Activated T-cell treated with anti-CD3 and anti-CD28 coated beads, Interleukin-2, amount 50 U/mL, for 4 hours (primary cell): Measurements from ENCODE around the gene TICAM2. TPM values are rescaled to one million over a fixed set of nuclear protein-coding genes. Genes with fewer than 3 reads are reported as not detected.

ENCODE experiments used
- ATAC-seq, 2 donors: fragments of 200-7000 bp; cut with Tn5 transposase; one replicate each; pipeline ENCODE4 v1.10.0; 2021
- DNase-seq: peaks from one replicate; pipeline ENCODE4 v3.0.0-alpha.2; 2020
- H3K27me3 Mint-ChIP-seq: one replicate; pipeline ENCODE4 v1.8.0; 2021; ENCODE audit warnings: low read depth, mixed read lengths
- H3K36me3 Mint-ChIP-seq: one replicate; pipeline ENCODE4 v1.8.0; 2022; ENCODE audit warnings: mixed read lengths; ENCODE audit not compliant: insufficient read depth
- H3K4me1 Mint-ChIP-seq: one replicate; pipeline ENCODE4 v1.8.0; 2021; ENCODE audit warnings: low read depth, mixed read lengths
- H3K4me3 Mint-ChIP-seq: one replicate; pipeline ENCODE4 v1.8.0; 2021; ENCODE audit warnings: mild to moderate bottlenecking, moderate library complexity, mixed read lengths
- H3K9me3 Mint-ChIP-seq: one replicate; pipeline ENCODE4 v1.8.0; 2021; ENCODE audit warnings: mixed read lengths
- total RNA-seq, 3 donors: library from RNA; stranded (reverse); gene quantifications; one replicate each; pipeline ENCODE4 v1.2.1, GENCODE V29; 2021

The TICAM2 gene
- total RNA-seq, 3 donors from 2014 or later, result 0.18 to 0.82 (median 0.48) TPM

DNA sequence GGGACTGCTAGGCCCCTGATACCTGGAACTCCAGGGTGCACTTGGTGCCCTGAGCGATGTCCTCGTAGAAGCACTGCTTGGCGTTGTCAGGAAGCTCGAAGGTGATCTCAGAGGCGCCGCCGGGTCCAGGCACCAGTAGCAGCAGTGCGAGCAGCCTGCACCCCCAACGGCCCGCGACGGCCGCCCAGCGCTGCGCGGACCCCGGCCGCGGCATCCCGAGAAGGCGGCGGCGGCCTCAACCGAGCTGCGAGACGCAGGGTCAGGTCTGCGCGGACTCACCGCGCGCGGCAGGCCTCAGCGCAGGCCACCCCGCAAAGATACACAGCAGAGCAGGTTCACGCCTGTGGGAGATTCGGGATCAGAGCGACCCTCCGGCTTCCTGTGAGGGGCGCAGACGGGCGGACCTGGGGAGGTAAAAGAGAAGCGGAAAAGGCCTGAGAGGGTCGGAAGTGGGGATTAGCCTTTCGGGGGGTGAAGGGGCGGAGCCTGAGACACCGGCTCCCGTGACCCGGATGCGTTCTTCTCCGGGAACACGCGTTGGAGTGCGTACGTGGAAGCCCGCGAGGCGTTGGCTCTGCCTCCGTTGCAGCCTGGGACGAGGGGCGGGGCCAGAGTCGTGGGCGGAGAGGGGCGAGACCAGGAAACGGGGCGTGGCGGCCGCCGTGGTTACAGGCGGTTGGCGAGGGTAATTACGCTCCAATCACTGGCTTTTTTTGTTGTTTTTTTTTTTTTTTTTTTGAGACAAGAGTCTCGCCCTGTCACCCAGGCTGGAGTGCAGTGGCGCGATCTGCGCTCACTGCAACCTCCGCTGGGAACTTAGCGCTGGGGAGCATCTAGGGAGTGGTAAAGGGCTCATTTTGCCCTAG, 23.5 kb upstream of the TICAM2 start, which contains the start of gene TMED7:
TMED7 (minus strand) TSS at position 458 of the 866 bp plus-strand sequence; CDS start at position 214, 244 bp downstream.
- no peaks in the 10 kb centered on the region for H3K9me3 Mint-ChIP-seq
- peak; percentile 100 for DNase-seq

DNA sequence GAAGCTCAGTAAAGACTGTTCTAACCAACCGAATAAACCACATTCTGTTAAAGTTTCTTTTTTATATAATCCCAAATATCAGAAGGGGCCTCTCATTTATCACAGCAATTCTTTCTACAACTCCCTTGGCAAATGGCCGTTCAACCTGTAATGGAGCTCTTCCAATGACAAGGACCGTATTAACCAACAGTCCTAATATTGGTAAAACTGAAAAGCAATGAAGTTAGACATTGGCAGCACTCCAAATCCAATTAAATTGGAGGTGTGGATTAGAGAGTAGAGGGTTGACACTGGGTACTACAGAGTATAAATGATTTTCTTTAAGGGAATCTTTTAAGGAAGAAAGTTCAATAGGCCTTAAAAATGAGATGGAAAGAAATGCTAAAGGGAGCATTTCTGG, 22.7 kb upstream of the TICAM2 start:
- Mint-ChIP-seq H3K4me1 (peaks cover 30% of the 10 kb centered on the region), H3K9me3 (no peaks in the 10 kb centered on the region), H3K4me3 (no peak overlapping the region), H3K27me3 (no peaks in the 10 kb centered on the region), H3K36me3 (peaks cover 6% of the 10 kb centered on the region)
- ATAC-seq (no peak), DNase-seq (no peak)

More for the DNA sequence above, 23.5 kb upstream of the TICAM2 start, which contains the start of gene TMED7:
- no peaks in the 10 kb centered on the region for H3K27me3 Mint-ChIP-seq
- H3K4me3 Mint-ChIP-seq, result no peak within 1 kb of the TSS
- ATAC-seq, result peak; percentile 95 to 96
- peaks cover 4% of the 10 kb centered on the region for H3K36me3 Mint-ChIP-seq
- H3K4me1 Mint-ChIP-seq, result peaks cover 30% of the 10 kb centered on the region

DNA sequence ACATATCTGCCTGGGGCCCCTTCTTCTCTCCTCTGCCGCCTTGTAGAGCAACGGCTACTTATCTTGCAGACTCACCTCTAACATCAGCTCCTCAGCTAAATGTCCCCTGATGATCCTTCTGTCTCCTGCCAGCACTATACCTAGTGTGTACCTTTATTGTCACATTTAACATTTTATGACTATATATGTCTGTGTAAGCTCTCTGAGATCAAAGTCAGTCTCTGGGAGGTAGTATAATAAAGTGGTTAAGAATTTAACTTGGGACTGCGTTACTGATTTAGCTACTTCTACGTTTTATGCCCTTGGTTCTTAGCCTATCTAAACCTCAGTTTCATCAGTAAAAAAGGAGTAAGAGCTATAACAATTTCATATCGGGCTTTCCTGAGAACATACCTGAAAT, 21.4 kb upstream of the TICAM2 start:
- ATAC-seq, result no peak
- Mint-ChIP-seq H3K36me3 (peaks cover 12% of the 10 kb centered on the region), H3K9me3 (no peaks in the 10 kb centered on the region), H3K4me1 (peaks cover 30% of the 10 kb centered on the region), H3K27me3 (no peaks in the 10 kb centered on the region), H3K4me3 (no peak overlapping the region)
- DNase-seq, result no peak

DNA sequence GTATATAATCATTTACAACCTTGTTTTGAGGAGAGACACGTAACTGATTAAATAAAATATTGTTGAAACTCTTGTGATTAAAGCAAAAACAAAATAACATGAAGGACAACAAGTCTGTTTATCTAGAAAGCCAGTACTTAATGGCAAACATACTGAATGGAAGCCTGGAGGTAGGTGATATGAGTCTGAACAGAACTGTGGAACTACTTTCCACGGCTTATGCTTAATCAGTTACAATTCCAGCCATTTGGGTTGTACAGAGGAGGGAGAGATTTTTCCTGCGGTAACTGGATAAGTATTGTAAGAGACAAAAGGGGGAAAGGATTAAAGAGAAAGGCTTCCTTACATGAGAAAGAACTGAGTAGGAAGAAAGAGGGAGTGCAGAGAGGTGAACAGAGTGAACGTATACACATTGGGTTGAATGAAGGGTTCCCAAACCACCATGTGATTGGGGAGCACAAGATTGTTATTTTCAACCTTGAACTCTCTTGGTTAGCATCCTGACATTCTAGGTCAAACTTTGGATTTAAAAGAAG, 19.2 kb upstream of the TICAM2 start:
- Mint-ChIP-seq H3K9me3 (no peaks in the 10 kb centered on the region), H3K27me3 (no peaks in the 10 kb centered on the region), H3K4me1 (peaks cover 28% of the 10 kb centered on the region), H3K4me3 (no peak overlapping the region), H3K36me3 (peaks cover 14% of the 10 kb centered on the region)
- ATAC-seq (no peak), DNase-seq (no peak)

DNA sequence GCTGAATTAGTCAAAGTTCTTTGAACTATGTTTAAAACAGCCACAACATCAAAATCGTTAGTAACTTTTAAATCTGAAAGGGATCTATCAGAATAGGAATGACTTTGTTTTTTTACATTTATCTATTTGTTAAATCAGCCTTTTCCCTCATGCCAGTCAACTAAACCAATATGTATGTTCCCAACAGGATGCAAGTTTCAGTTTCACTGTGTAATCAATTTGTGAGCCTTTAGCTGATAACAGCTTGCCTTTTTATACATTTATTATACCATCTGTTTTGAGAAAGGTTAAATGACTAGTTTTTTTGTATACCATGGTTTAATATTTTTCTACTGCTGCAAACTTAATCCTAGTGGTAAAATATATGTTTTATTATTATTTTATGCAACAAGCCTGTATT, 14.6 kb upstream of the TICAM2 start:
- ATAC-seq, result no peak
- Mint-ChIP-seq H3K9me3 (no peaks in the 10 kb centered on the region), H3K36me3 (peaks cover 29% of the 10 kb centered on the region), H3K4me1 (peaks cover 15% of the 10 kb centered on the region), H3K4me3 (no peak overlapping the region), H3K27me3 (no peaks in the 10 kb centered on the region)
- DNase-seq, result no peak

DNA sequence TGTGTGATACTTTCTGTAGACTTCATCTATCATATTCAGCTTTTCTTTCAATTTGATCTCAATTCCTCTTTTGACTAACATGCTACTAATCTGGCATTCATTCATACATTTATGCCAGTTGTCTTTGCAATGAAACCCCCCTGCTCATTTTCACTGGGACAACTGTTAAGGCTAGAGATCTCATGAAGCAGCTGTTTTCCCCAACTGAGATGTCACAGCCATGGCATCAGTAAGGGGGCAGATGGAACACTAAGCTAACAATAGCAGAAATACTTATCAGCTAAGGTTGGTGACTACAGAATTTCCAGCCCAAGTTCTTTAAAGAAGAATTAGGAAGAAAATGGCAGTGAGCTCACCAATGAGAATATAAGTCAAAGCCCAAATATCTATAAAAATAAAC, 14.2 kb upstream of the TICAM2 start:
- DNase-seq, result no peak
- no peak overlapping the region for H3K4me3 Mint-ChIP-seq
- H3K27me3 Mint-ChIP-seq, result no peaks in the 10 kb centered on the region
- H3K4me1 Mint-ChIP-seq, result peaks cover 14% of the 10 kb centered on the region
- no peaks in the 10 kb centered on the region for H3K9me3 Mint-ChIP-seq
- H3K36me3 Mint-ChIP-seq, result peaks cover 29% of the 10 kb centered on the region
- no peak for ATAC-seq

- Mint-ChIP-seq H3K9me3 (no peaks in the 10 kb centered on the region), H3K4me1 (peaks cover 18% of the 10 kb centered on the region), H3K36me3 (peaks cover 22% of the 10 kb centered on the region), H3K27me3 (no peaks in the 10 kb centered on the region), H3K4me3 (no peak overlapping the region)
- DNase-seq, result no peak
- no peak for ATAC-seq
Measured at GRCh38 chr5:115611873-115612272, 9.6 kb upstream of the TICAM2 start.

GRCh38 chr5:115607935-115608334, 5.7 kb upstream of the TICAM2 start:
- H3K27me3 Mint-ChIP-seq, result no peaks in the 10 kb centered on the region
- H3K36me3 Mint-ChIP-seq, result peaks cover 11% of the 10 kb centered on the region
- no peak for DNase-seq
- no peak for ATAC-seq
- no peaks in the 10 kb centered on the region for H3K9me3 Mint-ChIP-seq
- no peak overlapping the region for H3K4me3 Mint-ChIP-seq
- peaks cover 17% of the 10 kb centered on the region for H3K4me1 Mint-ChIP-seq

GRCh38 chr5:115605436-115605835, 3.2 kb upstream of the TICAM2 start:
- peaks cover 7% of the 10 kb centered on the region for H3K36me3 Mint-ChIP-seq
- no peak overlapping the region for H3K4me3 Mint-ChIP-seq
- DNase-seq, result no peak
- H3K27me3 Mint-ChIP-seq, result no peaks in the 10 kb centered on the region
- peaks cover 34% of the 10 kb centered on the region for H3K4me1 Mint-ChIP-seq
- no peaks in the 10 kb centered on the region for H3K9me3 Mint-ChIP-seq
- ATAC-seq, result no peak

DNA sequence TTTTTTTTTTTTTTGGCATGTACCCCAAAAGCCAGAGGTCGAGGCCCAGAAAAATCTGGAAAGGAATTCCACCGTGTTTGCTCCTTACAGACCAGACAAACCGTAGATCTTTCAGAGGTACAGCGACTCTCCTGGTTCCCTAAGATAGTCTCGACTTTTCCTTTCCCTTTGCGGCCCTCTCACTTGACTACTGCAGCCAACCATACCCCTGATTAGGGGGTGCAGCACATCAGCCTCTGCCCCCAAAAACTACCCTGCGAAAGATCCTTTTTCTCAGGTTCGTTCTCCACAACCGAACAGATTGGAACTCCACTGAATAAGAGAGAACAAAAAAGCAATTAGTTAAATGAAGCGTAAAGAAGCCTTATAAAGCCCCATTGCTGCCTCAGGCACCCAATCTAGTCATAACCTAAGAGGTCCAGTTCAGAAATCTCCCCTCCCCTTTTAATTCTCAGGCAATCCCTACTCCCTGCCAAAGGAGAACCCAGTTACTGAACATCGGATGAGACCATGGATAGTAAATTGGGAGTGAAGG, 379 bp upstream of the TICAM2 start:
- H3K4me1 Mint-ChIP-seq, result peaks cover 31% of the 10 kb centered on the region
- H3K36me3 Mint-ChIP-seq, result peaks cover 5% of the 10 kb centered on the region
- H3K4me3 Mint-ChIP-seq, result peak overlapping the region; percentile 78
- H3K9me3 Mint-ChIP-seq, result no peaks in the 10 kb centered on the region
- DNase-seq (no peak), ATAC-seq (no peak)
- no peaks in the 10 kb centered on the region for H3K27me3 Mint-ChIP-seq

DNA sequence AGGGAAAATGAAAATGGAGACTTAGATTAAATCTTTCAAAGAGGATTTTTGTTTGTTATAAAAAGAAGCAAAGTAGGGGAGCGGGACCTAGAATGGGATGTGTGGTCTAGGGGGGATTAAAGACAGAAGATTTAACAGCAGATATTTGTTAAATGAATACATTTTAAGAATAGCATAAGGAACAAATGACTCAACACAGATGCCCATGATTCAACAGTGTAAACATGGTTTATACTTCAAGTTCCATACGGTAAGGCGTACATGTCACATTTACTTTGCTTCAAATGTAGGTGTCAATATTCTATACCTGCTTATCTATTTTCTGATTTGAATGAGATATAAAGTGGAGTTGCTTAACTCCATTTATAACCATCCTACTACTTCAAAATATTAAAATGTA, 1.5 kb downstream of the TICAM2 start:
- Mint-ChIP-seq H3K36me3 (peaks cover 5% of the 10 kb centered on the region), H3K9me3 (no peaks in the 10 kb centered on the region), H3K4me3 (no peak overlapping the region), H3K27me3 (no peaks in the 10 kb centered on the region), H3K4me1 (peaks cover 28% of the 10 kb centered on the region)
- DNase-seq (no peak), ATAC-seq (no peak)

DNA sequence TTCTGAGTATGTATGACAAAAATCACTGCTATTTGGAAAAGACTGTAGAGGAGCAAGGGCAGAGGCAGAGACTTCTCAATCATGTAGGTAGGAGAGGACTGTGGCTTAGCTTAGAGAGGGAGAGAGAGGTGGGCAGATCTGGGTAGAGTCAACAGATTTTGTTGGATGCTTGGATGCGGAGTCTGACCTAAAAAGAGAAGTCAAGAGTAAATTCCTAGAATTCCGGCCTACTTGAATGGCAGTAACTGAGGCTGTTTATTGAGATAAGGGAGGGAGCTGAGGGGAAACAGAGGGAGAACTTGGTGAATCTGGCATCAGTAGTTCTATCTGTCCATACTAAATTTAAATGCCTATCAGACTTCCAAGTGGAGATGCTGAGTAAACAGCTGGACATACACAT, 2.4 kb downstream of the TICAM2 start:
- Mint-ChIP-seq H3K36me3 (peaks cover 6% of the 10 kb centered on the region), H3K27me3 (no peaks in the 10 kb centered on the region), H3K9me3 (no peaks in the 10 kb centered on the region), H3K4me1 (peaks cover 28% of the 10 kb centered on the region), H3K4me3 (no peak overlapping the region)
- no peak for ATAC-seq
- DNase-seq, result no peak

- H3K4me3 Mint-ChIP-seq, result no peak overlapping the region
- H3K4me1 Mint-ChIP-seq, result peaks cover 28% of the 10 kb centered on the region
- H3K36me3 Mint-ChIP-seq, result peaks cover 6% of the 10 kb centered on the region
- H3K27me3 Mint-ChIP-seq, result no peaks in the 10 kb centered on the region
- no peaks in the 10 kb centered on the region for H3K9me3 Mint-ChIP-seq
- DNase-seq (no peak), ATAC-seq (no peak)
Measured at GRCh38 chr5:115599502-115599901, 2.8 kb downstream of the TICAM2 start.

DNA sequence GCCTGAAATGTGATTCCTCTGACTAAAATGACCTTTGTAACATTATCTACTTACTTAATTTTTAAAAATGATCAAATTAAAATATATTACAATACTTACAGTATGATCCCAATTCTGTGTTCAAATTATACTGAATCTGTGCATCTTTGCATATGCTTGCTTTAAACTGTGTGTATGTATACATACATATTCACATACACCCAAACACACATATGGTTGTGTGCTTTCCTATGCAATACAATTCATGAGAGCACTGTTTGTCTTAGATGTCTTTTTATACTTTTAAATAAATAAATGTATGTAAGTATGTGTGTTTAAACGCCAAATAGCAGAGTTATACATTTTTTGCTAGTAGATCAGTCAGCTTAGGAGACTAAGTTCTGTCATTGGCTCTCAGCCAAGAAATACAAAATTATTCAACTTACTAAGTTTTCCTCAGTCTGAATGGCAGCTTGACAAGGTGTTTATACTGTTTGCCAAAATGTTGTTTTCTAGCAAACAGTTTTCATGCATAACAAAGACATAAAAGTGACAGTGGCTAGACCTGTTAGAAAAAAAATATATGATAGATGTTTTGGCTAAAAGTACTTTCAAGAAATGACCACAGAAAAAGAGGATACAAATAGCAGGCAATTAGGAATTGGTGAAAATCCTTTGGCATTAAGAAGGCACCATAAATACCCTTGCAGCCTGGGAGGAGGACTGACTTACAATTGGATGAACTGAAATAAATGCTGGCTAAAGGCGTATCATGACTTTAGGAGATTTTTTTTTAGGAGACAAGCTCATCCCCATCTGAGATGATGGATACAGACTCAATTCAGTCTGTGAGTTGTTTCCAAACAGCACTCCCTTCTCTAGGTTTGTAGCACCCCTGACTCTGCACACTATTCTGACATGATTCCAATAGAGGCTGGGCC, 7.9 kb downstream of the TICAM2 start:
- Mint-ChIP-seq H3K4me1 (no peaks in the 10 kb centered on the region), H3K4me3 (no peak overlapping the region), H3K36me3 (peaks cover 1% of the 10 kb centered on the region), H3K27me3 (no peaks in the 10 kb centered on the region), H3K9me3 (no peaks in the 10 kb centered on the region)
- DNase-seq, result no peak
- ATAC-seq, result no peak
